ENCODE results near the gene KDM2B. TPM values are rescaled to one million over a fixed set of nuclear protein-coding genes. Genes with fewer than 3 reads are reported as not detected.

KDM2B gene
- total and polyA plus RNA-seq, 2 experiments from 2014 or later, result 59.4 to 161 TPM

- no peak for TF ChIP-seq REST (IDR thresholded peaks at IDR 0.05; ENCODE audit: unreplicated experiment)
- no peak for TF ChIP-seq CTCF (conservative IDR thresholded peaks at IDR 0.05; ENCODE audit: low read depth in 2 of 2)
- no peak for TF ChIP-seq STAT1 (IDR thresholded peaks at IDR 0.05; ENCODE audit: unreplicated experiment)
Measured at GRCh38 chr12:121571920-121572319, 8.9 kb downstream of the KDM2B start (continued).

- H3F3A ChIP-seq (replicated peaks; ENCODE audit: low read depth), result peaks cover 42% of the 10 kb centered on the region
- Mint-ChIP-seq H3K9me3 (no peaks in the 10 kb centered on the region), H3K27ac (peak overlapping the region; percentile 41; the same call in 1 of the 2 replicates), H3K27me3 (ENCODE audit: insufficient read depth, low read depth, poor library complexity) (peaks cover 16% of the 10 kb centered on the region), H3K4me1 (peaks cover 26% of the 10 kb centered on the region), H3K36me3 (ENCODE audit: low read depth) (peaks cover 81% of the 10 kb centered on the region), H3K4me3 (no peak overlapping the region)
- H3K36me3 ChIP-seq (ENCODE audit: insufficient read depth), result peaks cover 67% of the 10 kb centered on the region
- no peak for DNase-seq (ENCODE audit: low spot score)
- H3K27me3 ChIP-seq (ENCODE audit: insufficient read depth), result no peaks in the 10 kb centered on the region
- H3K4me2 ChIP-seq, result no peak overlapping the region
- H2AFZ ChIP-seq, result no peak overlapping the region
- TF ChIP-seq REST (IDR thresholded peaks at IDR 0.05; ENCODE audit: unreplicated experiment) (no peak), EZH2phosphoT487 (IDR thresholded peaks at IDR 0.05; ENCODE audit: unreplicated experiment) (peak; percentile 8)
- H3K79me2 ChIP-seq (replicated peaks; ENCODE audit: insufficient read depth), result peaks cover 97% of the 10 kb centered on the region
- H3K4me1 ChIP-seq (ENCODE audit: insufficient read depth), result peaks cover 10% of the 10 kb centered on the region
- H3K27ac ChIP-seq (ENCODE audit: low read depth), result peak overlapping the region; percentile 35; the same call in 1 of the 2 replicates
- H3K9me2 ChIP-seq (ENCODE audit: insufficient read depth), result no peaks in the 10 kb centered on the region
- peaks cover 50% of the 10 kb centered on the region for H4K20me1 ChIP-seq (replicated peaks; ENCODE audit: insufficient read depth)
- no peak overlapping the region for H3K4me3 ChIP-seq
- no peak for ATAC-seq
Measured at GRCh38 chr12:121570467-121571283, 10.1 kb downstream of the KDM2B start.

All from GM23338 (cell line).